ENCODE measurements around the gene CALM3. TPM values are rescaled to one million over a fixed set of nuclear protein-coding genes. Genes with fewer than 3 reads are reported as not detected.

Gene CALM3
- total RNA-seq, 1 experiment from 2014 or later, result 103 TPM

DNA sequence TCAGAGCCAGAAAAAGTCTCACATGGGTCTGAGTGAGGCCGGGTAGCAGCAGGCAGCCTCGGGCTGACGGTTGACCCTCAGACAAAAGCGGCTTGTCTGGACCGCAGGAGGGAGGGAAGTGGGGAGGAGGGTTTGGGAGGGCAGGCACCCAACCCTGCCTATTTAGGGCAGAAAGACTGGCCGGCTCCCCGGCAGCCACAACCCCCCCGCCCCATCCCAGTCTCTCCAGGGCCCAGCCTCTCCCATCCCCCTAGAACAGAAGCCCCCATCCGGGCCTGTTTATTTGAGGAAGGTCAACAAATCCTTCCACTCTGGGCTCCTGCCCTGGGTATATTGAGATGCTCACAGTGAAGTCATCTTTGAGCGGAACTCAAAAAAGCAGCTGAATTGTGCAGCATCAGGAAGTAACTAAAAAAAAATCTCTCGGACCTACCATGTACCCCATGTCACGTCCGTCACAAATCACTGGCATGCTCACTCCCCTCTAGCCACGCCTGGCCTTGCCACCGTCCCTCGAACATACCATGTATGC is 53.6 kb downstream of the CALM3 start:
- H4K20me1 ChIP-seq (ENCODE audit: insufficient read depth, low read depth, low read length), result no peaks in the 10 kb centered on the region

DNA sequence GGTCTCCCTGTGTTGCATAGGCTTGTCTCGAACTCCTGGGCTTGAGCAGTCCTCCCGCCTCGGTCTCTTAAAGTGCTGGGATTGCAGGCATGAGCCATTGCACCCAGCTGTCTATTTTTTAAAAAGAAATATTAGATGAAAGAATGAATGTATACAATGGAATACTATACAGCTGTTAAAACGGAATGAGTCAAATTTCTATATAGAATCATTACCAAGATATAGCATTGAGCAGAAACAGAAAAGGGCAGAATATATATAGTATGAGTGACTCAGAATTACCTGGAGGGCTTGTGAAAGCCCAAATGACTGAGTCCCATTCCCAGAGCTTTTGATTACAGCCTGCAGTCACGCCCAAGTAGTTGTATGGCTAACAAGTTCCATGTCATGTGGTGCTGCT is 55.4 kb downstream of the CALM3 start:
- Histone ChIP-seq H3K27me3 (ENCODE audit: low read length) (no peaks in the 10 kb centered on the region), H3K4me1 (ENCODE audit: low read length) (peaks cover 21% of the 10 kb centered on the region), H3K4me2 (ENCODE audit: low read depth, low read length, poor library complexity, severe bottlenecking) (no peak overlapping the region), H3K9me3 (ENCODE audit: low read length) (no peaks in the 10 kb centered on the region), H3K4me3 (ENCODE audit: low read length) (no peak overlapping the region), H4K20me1 (ENCODE audit: insufficient read depth, low read depth, low read length) (no peaks in the 10 kb centered on the region; the same call in 1 of the 2 replicates), H3K36me3 (ENCODE audit: insufficient read depth, low read length) (no peaks in the 10 kb centered on the region), H2AFZ (ENCODE audit: low read length) (no peak overlapping the region), H3K79me2 (ENCODE audit: low read length) (no peaks in the 10 kb centered on the region), H3K9ac (ENCODE audit: low read length) (no peak overlapping the region), H3K27ac (ENCODE audit: low read length) (no peak overlapping the region), H3K9me2 (replicated peaks; ENCODE audit: insufficient read depth, low read length) (no peaks in the 10 kb centered on the region)
- no peak for DNase-seq

More for the DNA sequence above, 53.6 kb downstream of the CALM3 start:
- H3K27me3 ChIP-seq (ENCODE audit: low read length), result no peaks in the 10 kb centered on the region
- H3K4me3 ChIP-seq (ENCODE audit: low read length), result no peak overlapping the region
- no peaks in the 10 kb centered on the region for H3K9me3 ChIP-seq (ENCODE audit: low read length)
- no peak overlapping the region for H2AFZ ChIP-seq (ENCODE audit: low read length)
- no peak overlapping the region for H3K4me2 ChIP-seq (ENCODE audit: low read depth, low read length, poor library complexity, severe bottlenecking)
- H3K79me2 ChIP-seq (ENCODE audit: low read length), result no peaks in the 10 kb centered on the region
- no peak overlapping the region for H3K27ac ChIP-seq (ENCODE audit: low read length)
- peaks cover 7% of the 10 kb centered on the region for H3K4me1 ChIP-seq (ENCODE audit: low read length)
- no peak overlapping the region for H3K9ac ChIP-seq (ENCODE audit: low read length)
- DNase-seq, result no peak
- H3K9me2 ChIP-seq (replicated peaks; ENCODE audit: insufficient read depth, low read length), result no peaks in the 10 kb centered on the region
- no peaks in the 10 kb centered on the region for H3K36me3 ChIP-seq (ENCODE audit: insufficient read depth, low read length)

DNA sequence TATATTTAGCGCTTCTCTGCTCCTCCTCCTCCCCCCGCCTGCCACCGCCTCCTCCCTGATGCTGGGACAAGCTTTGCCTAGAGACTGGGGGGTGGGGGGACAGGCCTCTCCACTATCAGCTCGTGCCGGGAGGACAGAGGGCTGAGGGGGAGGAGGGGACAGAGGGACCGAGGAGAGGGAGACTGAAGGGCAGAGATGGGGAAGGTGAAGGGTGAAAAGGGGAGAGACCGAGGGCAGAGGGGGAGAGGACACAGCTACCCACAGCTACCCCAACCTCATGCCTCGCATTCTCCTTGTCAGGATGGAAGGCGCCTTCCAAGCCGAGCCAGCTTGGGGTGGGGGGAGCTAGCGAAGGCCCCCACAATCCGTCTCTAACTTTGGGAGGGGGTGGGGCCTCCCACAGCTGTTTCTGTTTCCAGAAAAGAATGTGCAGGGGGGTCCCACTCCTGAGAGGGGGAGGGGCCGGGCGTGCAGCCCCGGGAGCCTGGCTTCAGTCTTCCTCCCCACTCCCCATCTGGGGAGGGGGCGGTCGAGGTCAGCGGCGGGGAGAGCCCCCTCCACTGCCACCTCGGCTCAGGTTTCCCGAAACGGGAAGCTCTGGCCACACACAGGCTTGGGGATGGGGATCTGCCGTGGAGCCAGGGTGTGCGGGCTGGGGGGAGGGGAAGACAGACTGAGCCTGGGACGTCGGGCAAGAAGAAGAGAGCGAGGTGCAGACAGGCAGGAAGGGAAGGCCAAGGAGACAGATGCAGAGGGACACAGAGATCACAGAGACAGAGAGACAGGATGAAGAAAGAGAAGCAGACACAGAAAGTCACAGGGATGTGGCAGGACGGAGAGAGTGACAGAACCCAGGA is 58.2 kb downstream of the CALM3 start:
- H3K9me2 ChIP-seq (replicated peaks; ENCODE audit: insufficient read depth, low read length), result no peaks in the 10 kb centered on the region
- peak overlapping the region; percentile 15; the same call in 1 of the 2 replicates for H3K4me3 ChIP-seq (ENCODE audit: low read length)
- no peak overlapping the region for H3K27ac ChIP-seq (ENCODE audit: low read length)
- no peaks in the 10 kb centered on the region for H3K36me3 ChIP-seq (ENCODE audit: insufficient read depth, low read length)
- H3K79me2 ChIP-seq (ENCODE audit: low read length), result no peaks in the 10 kb centered on the region
- H3K4me2 ChIP-seq (ENCODE audit: low read depth, low read length, poor library complexity, severe bottlenecking), result peak overlapping the region; percentile 55
- H3K9ac ChIP-seq (ENCODE audit: low read length), result peak overlapping the region; percentile 27; the same call in 1 of the 2 replicates
- H4K20me1 ChIP-seq (ENCODE audit: insufficient read depth, low read depth, low read length), result no peaks in the 10 kb centered on the region; the same call in 1 of the 2 replicates
- DNase-seq, result no peak
- peaks cover 29% of the 10 kb centered on the region for H3K4me1 ChIP-seq (ENCODE audit: low read length)
- H3K27me3 ChIP-seq (ENCODE audit: low read length), result no peaks in the 10 kb centered on the region
- H2AFZ ChIP-seq (ENCODE audit: low read length), result no peak overlapping the region
- no peaks in the 10 kb centered on the region for H3K9me3 ChIP-seq (ENCODE audit: low read length)

DNA sequence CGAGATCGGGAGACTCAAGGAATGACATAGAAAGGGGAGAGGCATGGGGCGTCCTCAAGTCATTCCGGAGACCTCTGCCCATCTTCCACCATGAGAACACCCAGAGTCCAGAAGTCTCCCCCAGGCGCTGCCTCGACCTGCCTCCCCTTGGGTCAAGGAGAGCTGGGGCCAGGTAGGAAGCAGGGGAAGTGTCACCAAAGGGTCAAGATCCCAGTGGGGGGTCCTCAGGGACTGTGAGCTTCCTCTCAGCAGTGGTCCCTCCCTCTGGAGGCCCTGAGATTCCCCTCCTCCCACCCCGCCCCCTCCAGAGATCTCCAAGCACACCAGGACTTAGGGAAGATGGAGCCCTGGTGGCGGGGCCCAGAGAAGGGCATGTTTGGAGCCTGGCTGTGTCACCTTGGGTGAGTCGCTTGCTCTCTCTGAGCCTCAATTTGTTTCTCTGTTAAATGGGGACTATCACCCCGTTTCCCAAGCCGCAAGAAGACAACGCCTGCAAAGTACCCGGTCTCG is 58.9 kb downstream of the CALM3 start:
- Histone ChIP-seq H3K79me2 (ENCODE audit: low read length) (no peaks in the 10 kb centered on the region), H3K36me3 (ENCODE audit: insufficient read depth, low read length) (no peaks in the 10 kb centered on the region), H2AFZ (ENCODE audit: low read length) (no peak overlapping the region), H3K27me3 (ENCODE audit: low read length) (no peaks in the 10 kb centered on the region), H3K4me1 (ENCODE audit: low read length) (peaks cover 29% of the 10 kb centered on the region), H3K9me3 (ENCODE audit: low read length) (no peaks in the 10 kb centered on the region), H4K20me1 (ENCODE audit: insufficient read depth, low read depth, low read length) (no peaks in the 10 kb centered on the region; the same call in 1 of the 2 replicates), H3K27ac (ENCODE audit: low read length) (no peak overlapping the region), H3K9ac (ENCODE audit: low read length) (peak overlapping the region; percentile 27; the same call in 1 of the 2 replicates), H3K4me2 (ENCODE audit: low read depth, low read length, poor library complexity, severe bottlenecking) (peak overlapping the region; percentile 78), H3K9me2 (replicated peaks; ENCODE audit: insufficient read depth, low read length) (no peaks in the 10 kb centered on the region), H3K4me3 (ENCODE audit: low read length) (peak overlapping the region; percentile 66)
- DNase-seq, result peak; percentile 38

Other genes with a start within 250 kb of the CALM3 start
- not detected in 2 replicates for gene CCDC8, start 187.8 kb upstream of the CALM3 start, total RNA-seq (2014; rRNA removed; shearing (Covaris generic); ENCODE audit: low replicate concordance)
- gene PNMA8C, start 172.4 kb upstream of the CALM3 start, total RNA-seq (2014; rRNA removed; shearing (Covaris generic); ENCODE audit: low replicate concordance), result not detected in 2 replicates
- not detected in 2 replicates for gene PNMA8A, start 129.8 kb upstream of the CALM3 start, total RNA-seq (2014; rRNA removed; shearing (Covaris generic); ENCODE audit: low replicate concordance)
- gene PNMA8B, start 105.5 kb upstream of the CALM3 start, total RNA-seq (2014; rRNA removed; shearing (Covaris generic); ENCODE audit: low replicate concordance), result not detected in 2 replicates
- gene PTGIR, start 23.8 kb downstream of the CALM3 start, total RNA-seq (2014; rRNA removed; shearing (Covaris generic); ENCODE audit: low replicate concordance), result not detected in 2 replicates
- gene GNG8, start 34.9 kb downstream of the CALM3 start, total RNA-seq (2014; rRNA removed; shearing (Covaris generic); ENCODE audit: low replicate concordance), result not detected in 2 replicates
- 0.14 and 0.19 TPM in 2 replicates for gene DACT3, start 59.9 kb downstream of the CALM3 start, total RNA-seq (2014; rRNA removed; shearing (Covaris generic); ENCODE audit: low replicate concordance)
- gene PRKD2, start 115.8 kb downstream of the CALM3 start, total RNA-seq (2014; rRNA removed; shearing (Covaris generic); ENCODE audit: low replicate concordance), result 20.0 and 34.6 TPM in 2 replicates
- 14.6 and 18.4 TPM in 2 replicates for gene FKRP, start 144.7 kb downstream of the CALM3 start, total RNA-seq (2014; rRNA removed; shearing (Covaris generic); ENCODE audit: low replicate concordance)
- gene STRN4, start 145.1 kb downstream of the CALM3 start, total RNA-seq (2014; rRNA removed; shearing (Covaris generic); ENCODE audit: low replicate concordance), result 37.5 and 55.2 TPM in 2 replicates
- gene SLC1A5, start 187.3 kb downstream of the CALM3 start, total RNA-seq (2014; rRNA removed; shearing (Covaris generic); ENCODE audit: low replicate concordance), result 116 and 189 TPM in 2 replicates
- 63.7 and 85.5 TPM in 2 replicates for gene AP2S1, start 249.5 kb downstream of the CALM3 start, total RNA-seq (2014; rRNA removed; shearing (Covaris generic); ENCODE audit: low replicate concordance)

All from Karpas-422 (cell line).